GM12865 (cell line): ENCODE results near the gene UGT1A9.

Experiments used
- DNase-seq: peaks from one replicate; pipeline ENCODE4 v3.0.0; 2010; ENCODE audit warnings: low read depth
- H3K4me3 ChIP-seq: 2 replicates; pipeline ENCODE4 v1.5.1; 2011; ENCODE audit warnings: mild to moderate bottlenecking, low read depth, low read length, control low read depth
- TF ChIP-seq, protein P1 (sequence below): IDR thresholded peaks from 2 replicates; pipeline ENCODE4 v1.5.1; 2011; ENCODE audit warnings: low read length, control low read depth, low read depth, inconsistent platforms; ENCODE audit not compliant: insufficient read depth; ENCODE audit errors: missing control alignments

The UGT1A9 gene

GRCh38 chr2:233680361-233681045, 8.8 kb downstream of the UGT1A9 start:
- TF ChIP-seq, protein P1, sequence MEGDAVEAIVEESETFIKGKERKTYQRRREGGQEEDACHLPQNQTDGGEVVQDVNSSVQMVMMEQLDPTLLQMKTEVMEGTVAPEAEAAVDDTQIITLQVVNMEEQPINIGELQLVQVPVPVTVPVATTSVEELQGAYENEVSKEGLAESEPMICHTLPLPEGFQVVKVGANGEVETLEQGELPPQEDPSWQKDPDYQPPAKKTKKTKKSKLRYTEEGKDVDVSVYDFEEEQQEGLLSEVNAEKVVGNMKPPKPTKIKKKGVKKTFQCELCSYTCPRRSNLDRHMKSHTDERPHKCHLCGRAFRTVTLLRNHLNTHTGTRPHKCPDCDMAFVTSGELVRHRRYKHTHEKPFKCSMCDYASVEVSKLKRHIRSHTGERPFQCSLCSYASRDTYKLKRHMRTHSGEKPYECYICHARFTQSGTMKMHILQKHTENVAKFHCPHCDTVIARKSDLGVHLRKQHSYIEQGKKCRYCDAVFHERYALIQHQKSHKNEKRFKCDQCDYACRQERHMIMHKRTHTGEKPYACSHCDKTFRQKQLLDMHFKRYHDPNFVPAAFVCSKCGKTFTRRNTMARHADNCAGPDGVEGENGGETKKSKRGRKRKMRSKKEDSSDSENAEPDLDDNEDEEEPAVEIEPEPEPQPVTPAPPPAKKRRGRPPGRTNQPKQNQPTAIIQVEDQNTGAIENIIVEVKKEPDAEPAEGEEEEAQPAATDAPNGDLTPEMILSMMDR, result no peak

GRCh38 chr2:233681521-233682099, 9.9 kb downstream of the UGT1A9 start, which contains the start of gene UGT1A7:
TSS of gene UGT1A7 (plus strand) at chr2:233681901. CDS start at chr2:233681938, 37 bp downstream.
- no peak for DNase-seq
- H3K4me3 ChIP-seq, result no peak within 1 kb of the TSS
- TF ChIP-seq, protein P1, result no peak

More at GRCh38 chr2:233680361-233681045, 8.8 kb downstream of the UGT1A9 start:
- H3K4me3 ChIP-seq, result no peak overlapping the region
- DNase-seq, result no peak

GRCh38 chr2:233684640-233685039, 12.9 kb downstream of the UGT1A9 start:
- no peak overlapping the region for H3K4me3 ChIP-seq
- TF ChIP-seq, protein P1, result no peak
- no peak for DNase-seq

GRCh38 chr2:233686928-233687327, 15.2 kb downstream of the UGT1A9 start:
- TF ChIP-seq, protein P1, result no peak
- no peak for DNase-seq
- no peak overlapping the region for H3K4me3 ChIP-seq

DNA sequence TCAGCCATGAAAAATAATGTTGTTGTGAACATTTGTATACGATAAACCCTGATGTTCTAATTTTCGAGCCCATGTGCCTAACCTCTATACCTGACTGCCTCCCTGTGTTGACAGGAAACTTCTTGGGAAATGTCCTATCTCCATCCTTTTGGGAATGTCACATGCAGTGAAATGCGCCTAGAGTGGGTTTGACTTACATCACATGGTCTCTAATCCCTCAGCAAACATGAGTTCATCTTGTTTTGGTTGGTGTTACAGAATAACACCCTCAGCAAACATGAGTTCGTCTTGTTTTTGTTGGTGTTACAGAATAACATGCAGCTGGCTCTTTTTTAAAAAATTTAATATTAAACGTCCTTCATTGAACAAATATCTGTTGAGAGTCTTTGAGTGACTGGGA, 16.6 kb downstream of the UGT1A9 start:
- TF ChIP-seq, protein P1, result no peak
- no peak overlapping the region for H3K4me3 ChIP-seq
- DNase-seq, result no peak

DNA sequence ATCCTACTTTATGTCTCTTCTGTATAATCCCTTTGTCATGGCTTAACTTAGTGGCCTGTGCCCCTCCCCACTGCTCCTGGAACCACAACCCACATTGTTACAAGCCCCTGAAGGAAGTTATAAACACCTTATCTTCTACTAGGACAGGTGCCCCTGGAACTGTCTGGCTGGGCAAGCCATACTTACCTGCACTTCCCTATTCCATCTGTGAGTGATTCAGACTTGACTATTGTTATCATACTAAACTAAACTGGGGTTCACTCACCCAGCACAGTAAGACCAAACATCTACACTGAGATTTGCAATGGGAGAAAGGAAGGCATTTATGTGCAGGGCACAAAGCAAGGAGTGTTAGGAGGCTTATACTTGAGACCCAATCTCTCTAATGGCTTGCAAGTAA, 17.3 kb downstream of the UGT1A9 start:
- DNase-seq, result no peak
- TF ChIP-seq, protein P1, result no peak
- no peak overlapping the region for H3K4me3 ChIP-seq
